Measurements from ENCODE around the gene CLCN5. TPM values are rescaled to one million over a fixed set of nuclear protein-coding genes. Genes with fewer than 3 reads are reported as not detected.

CLCN5 gene
- total RNA-seq, 1 experiment from 2014 or later, result 23.6 TPM

DNA sequence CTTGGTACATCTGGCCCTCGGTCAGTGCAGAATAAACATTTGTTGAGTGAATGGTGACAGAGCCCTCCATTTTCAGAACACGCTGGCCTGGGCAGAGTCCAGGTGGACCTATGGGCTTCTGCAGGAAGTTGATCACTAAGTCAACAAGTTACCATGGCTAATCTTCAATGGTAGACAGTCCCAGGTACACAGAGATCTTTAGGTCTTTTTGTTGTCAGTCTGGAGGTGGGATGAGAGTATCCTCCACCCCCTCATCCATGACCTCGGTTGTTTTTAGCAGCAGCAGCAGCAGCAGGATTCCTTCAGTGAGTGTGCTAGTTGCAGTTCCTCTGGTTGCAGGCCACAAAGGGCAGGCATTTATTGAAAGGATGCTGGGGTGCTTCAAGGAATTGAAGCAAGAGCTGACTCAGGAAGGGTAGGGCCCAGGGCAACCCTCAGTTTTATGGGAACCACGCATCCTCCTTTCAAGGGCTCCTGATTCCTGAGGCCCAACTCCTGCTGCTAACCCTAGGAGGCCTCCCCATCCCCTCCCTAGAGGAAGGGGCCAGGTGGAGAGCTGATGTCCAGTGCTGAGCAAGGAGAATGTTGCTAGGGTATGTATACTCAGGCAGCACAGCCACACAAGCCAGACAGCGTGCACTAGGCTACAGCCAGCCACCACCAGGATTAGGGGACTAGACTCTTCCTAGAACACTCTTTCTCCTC is 44.8 kb upstream of the CLCN5 start:
- in situ Hi-C loops (cut with HindIII; ENCODE audit: low pct_unique_long_range_greater_than_20kb, low sequenced_read_pairs), result no loop called here
- DNase-seq (ENCODE audit: low read depth, low spot score) (no peak), ATAC-seq (no peak)
- intact Hi-C loops (cut with micrococcal nuclease; ENCODE audit: unreplicated experiment), result no loop called here
- ChIA-PET POLR2A (interaction anchor here (0.5 kb wide), 1 partner anchor 96 kb away, joined by 3 read pairs; no protein-coding TSS in a partner anchor), CTCF (interaction anchor here (0.6 to 0.8 kb wide), 3 partner anchors 38 to 587 kb away, joined by 3 to 8 read pairs (median 3); partner anchors contain the start of gene CLCN5)
- TF ChIP-seq POLR2AphosphoS5 (IDR thresholded peaks at IDR 0.05; ENCODE audit: low read depth, low read length) (no peak), SIN3A (IDR thresholded peaks at IDR 0.05; ENCODE audit: borderline replicate concordance, insufficient read depth, low read depth, low read length) (no peak), TCF7L2 (IDR thresholded peaks at IDR 0.05; ENCODE audit: low read depth, low read length) (no peak)
- TF ChIP-seq, protein P1, sequence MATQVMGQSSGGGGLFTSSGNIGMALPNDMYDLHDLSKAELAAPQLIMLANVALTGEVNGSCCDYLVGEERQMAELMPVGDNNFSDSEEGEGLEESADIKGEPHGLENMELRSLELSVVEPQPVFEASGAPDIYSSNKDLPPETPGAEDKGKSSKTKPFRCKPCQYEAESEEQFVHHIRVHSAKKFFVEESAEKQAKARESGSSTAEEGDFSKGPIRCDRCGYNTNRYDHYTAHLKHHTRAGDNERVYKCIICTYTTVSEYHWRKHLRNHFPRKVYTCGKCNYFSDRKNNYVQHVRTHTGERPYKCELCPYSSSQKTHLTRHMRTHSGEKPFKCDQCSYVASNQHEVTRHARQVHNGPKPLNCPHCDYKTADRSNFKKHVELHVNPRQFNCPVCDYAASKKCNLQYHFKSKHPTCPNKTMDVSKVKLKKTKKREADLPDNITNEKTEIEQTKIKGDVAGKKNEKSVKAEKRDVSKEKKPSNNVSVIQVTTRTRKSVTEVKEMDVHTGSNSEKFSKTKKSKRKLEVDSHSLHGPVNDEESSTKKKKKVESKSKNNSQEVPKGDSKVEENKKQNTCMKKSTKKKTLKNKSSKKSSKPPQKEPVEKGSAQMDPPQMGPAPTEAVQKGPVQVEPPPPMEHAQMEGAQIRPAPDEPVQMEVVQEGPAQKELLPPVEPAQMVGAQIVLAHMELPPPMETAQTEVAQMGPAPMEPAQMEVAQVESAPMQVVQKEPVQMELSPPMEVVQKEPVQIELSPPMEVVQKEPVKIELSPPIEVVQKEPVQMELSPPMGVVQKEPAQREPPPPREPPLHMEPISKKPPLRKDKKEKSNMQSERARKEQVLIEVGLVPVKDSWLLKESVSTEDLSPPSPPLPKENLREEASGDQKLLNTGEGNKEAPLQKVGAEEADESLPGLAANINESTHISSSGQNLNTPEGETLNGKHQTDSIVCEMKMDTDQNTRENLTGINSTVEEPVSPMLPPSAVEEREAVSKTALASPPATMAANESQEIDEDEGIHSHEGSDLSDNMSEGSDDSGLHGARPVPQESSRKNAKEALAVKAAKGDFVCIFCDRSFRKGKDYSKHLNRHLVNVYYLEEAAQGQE (IDR thresholded peaks at IDR 0.05; ENCODE audit: insufficient read depth in 1 of 2, low read depth in 2 of 2, low read length in 1 of 2), result no peak
- TF ChIP-seq, protein P2, sequence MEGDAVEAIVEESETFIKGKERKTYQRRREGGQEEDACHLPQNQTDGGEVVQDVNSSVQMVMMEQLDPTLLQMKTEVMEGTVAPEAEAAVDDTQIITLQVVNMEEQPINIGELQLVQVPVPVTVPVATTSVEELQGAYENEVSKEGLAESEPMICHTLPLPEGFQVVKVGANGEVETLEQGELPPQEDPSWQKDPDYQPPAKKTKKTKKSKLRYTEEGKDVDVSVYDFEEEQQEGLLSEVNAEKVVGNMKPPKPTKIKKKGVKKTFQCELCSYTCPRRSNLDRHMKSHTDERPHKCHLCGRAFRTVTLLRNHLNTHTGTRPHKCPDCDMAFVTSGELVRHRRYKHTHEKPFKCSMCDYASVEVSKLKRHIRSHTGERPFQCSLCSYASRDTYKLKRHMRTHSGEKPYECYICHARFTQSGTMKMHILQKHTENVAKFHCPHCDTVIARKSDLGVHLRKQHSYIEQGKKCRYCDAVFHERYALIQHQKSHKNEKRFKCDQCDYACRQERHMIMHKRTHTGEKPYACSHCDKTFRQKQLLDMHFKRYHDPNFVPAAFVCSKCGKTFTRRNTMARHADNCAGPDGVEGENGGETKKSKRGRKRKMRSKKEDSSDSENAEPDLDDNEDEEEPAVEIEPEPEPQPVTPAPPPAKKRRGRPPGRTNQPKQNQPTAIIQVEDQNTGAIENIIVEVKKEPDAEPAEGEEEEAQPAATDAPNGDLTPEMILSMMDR (IDR thresholded peaks at IDR 0.05), result no peak
- Histone ChIP-seq H3K36me3 (ENCODE audit: control insufficient read depth, insufficient read depth, low read length) (no peaks in the 10 kb centered on the region), H3K4me1 (ENCODE audit: control insufficient read depth, insufficient read depth, low read length) (no peaks in the 10 kb centered on the region; the same call in 1 of the 2 replicates), H3K27me3 (ENCODE audit: control insufficient read depth, insufficient read depth, low read length) (no peaks in the 10 kb centered on the region; the same call in 1 of the 2 replicates), H3K9me3 (ENCODE audit: control insufficient read depth, insufficient read depth, low read depth, low read length) (no peaks in the 10 kb centered on the region), H3K27ac (ENCODE audit: low read length) (no peak overlapping the region), H3K4me3 (ENCODE audit: low read depth in 2 of 2, low read length in 2 of 2) (no peak overlapping the region)
- BruUV-seq (replicated peaks), result no TSS peak

DNA sequence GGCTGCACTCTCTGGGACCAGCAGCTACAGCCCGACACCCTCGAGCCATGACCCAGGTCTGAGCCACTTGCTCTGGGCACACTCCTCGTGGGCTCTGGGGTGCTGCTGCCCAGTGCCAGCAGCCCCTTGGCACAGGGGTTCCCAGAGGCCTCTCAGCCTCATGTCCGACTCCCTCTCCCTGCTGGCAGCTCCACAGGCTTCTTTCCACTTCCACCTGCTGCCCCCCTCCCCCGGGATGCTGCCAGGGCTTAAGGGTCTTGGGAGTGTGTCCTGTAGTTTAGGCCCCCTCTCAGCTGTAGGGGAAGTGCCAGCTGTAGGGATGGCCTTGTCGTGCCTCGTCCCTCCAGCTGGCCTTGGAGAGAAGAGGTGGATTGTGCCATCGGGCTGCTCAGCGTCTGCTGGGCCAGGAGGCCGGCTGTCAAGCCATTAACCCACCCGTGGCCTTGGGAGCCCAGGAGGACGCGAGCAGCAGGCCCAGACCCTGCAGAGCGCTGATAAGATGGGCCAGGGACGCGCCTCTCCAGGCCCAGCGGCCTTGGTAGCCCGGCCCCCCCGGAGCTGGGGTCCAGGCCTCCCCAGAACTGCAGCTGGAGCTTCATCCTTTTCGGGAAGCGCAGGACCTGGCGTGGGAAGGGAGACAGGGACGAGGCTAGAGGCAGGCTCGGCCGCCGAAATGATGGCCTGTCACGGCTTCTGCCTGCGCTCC is 44.1 kb upstream of the CLCN5 start:
- DNase-seq (ENCODE audit: low read depth, low spot score) (no peak), ATAC-seq (no peak; the same call in 1 of the 2 replicates)
- CTCF ChIA-PET, result interaction anchor here (0.9 kb wide), 1 partner anchor 117 kb away, joined by 4 read pairs; no protein-coding TSS in a partner anchor
- TF ChIP-seq, protein P2 (IDR thresholded peaks at IDR 0.05), result no peak
- TF ChIP-seq SIN3A (IDR thresholded peaks at IDR 0.05; ENCODE audit: borderline replicate concordance, insufficient read depth, low read depth, low read length) (no peak), TCF7L2 (IDR thresholded peaks at IDR 0.05; ENCODE audit: low read depth, low read length) (no peak), POLR2AphosphoS5 (IDR thresholded peaks at IDR 0.05; ENCODE audit: low read depth, low read length) (no peak)
- TF ChIP-seq, protein P1 (IDR thresholded peaks at IDR 0.05; ENCODE audit: insufficient read depth in 1 of 2, low read depth in 2 of 2, low read length in 1 of 2), result no peak
- Histone ChIP-seq H3K36me3 (ENCODE audit: control insufficient read depth, insufficient read depth, low read length) (no peaks in the 10 kb centered on the region), H3K27me3 (ENCODE audit: control insufficient read depth, insufficient read depth, low read length) (no peaks in the 10 kb centered on the region; the same call in 1 of the 2 replicates), H3K4me3 (ENCODE audit: low read depth in 2 of 2, low read length in 2 of 2) (peak overlapping the region; percentile 60 to 65), H3K4me1 (ENCODE audit: control insufficient read depth, insufficient read depth, low read length) (no peaks in the 10 kb centered on the region; the same call in 1 of the 2 replicates), H3K9me3 (ENCODE audit: control insufficient read depth, insufficient read depth, low read depth, low read length) (no peaks in the 10 kb centered on the region), H3K27ac (ENCODE audit: low read length) (peak overlapping the region; percentile 82)
- intact Hi-C loops (cut with micrococcal nuclease; ENCODE audit: unreplicated experiment), result no loop called here
- POLR2A ChIA-PET, result no interaction called here
- in situ Hi-C loops (cut with HindIII; ENCODE audit: low pct_unique_long_range_greater_than_20kb, low sequenced_read_pairs), result no loop called here
- no TSS peak for BruUV-seq (replicated peaks)
